HFFc6 (cell line): ENCODE data around the gene ABCB11. TPM values are rescaled to one million over a fixed set of nuclear protein-coding genes. Genes with fewer than 3 reads are reported as not detected.
A peak's percentile ranks its signal among the peaks of the same experiment; 100 is the strongest.

Experiments used
- DNase-seq: peaks from one replicate; pipeline ENCODE4 v3.0.0-alpha.2; 2018
- H3K27ac Mint-ChIP-seq: 2 replicates; pipeline ENCODE4 v1.8.0; 2020; ENCODE audit warnings: mild to moderate bottlenecking, mixed read lengths
- H3K27me3 Mint-ChIP-seq: 2 replicates; pipeline ENCODE4 v1.8.0; 2021; ENCODE audit warnings: mild to moderate bottlenecking, moderate library complexity, mixed read lengths; ENCODE audit not compliant: insufficient read depth
- H3K36me3 Mint-ChIP-seq: 2 replicates; pipeline ENCODE4 v1.8.0; 2021; ENCODE audit warnings: low read depth, mixed read lengths
- H3K4me1 Mint-ChIP-seq: 2 replicates; pipeline ENCODE4 v1.8.0; 2020; ENCODE audit warnings: low read depth, mixed read lengths
- H3K4me3 Mint-ChIP-seq: 2 replicates; pipeline ENCODE4 v1.8.0; 2020; ENCODE audit warnings: mild to moderate bottlenecking, moderate library complexity, mixed read lengths
- H3K9me3 Mint-ChIP-seq: 2 replicates; pipeline ENCODE4 v1.8.0; 2020; ENCODE audit warnings: mild to moderate bottlenecking, mixed read lengths
- CTCF ChIP-seq: fragments of 200-600 bp; sonication (generic); IDR thresholded peaks from 2 replicates; pipeline ENCODE4 v1.5.0; 2021; ENCODE audit warnings: antibody characterized with exemption, mild to moderate bottlenecking
- total RNA-seq, 6 experiments: library from RNA; stranded (reverse); fragmentation: NEBNext Ultra II Directional; extraction: Animal tissue kit (Norgen Biotek cat#: 25700); gene quantifications; 2 replicates in 1 of 6; 3 replicates in 5 of 6; pipeline ENCODE4 v1.2.3, GENCODE V29; 2021

ABCB11 gene
- total RNA-seq, 6 experiments from 2014 or later = 0.02 TPM; not detected in 5

GRCh38 chr2:168961450-168962229 lies 69.5 kb downstream of the ABCB11 start:
- H3K27me3 Mint-ChIP-seq = peaks cover 2% of the 10 kb centered on the region
- TF ChIP-seq CTCF = peak; percentile 93
- no peaks in the 10 kb centered on the region for H3K9me3 Mint-ChIP-seq
- H3K4me1 Mint-ChIP-seq = no peaks in the 10 kb centered on the region
- DNase-seq = peak; percentile 68
- H3K36me3 Mint-ChIP-seq = no peaks in the 10 kb centered on the region
- no peak overlapping the region for H3K4me3 Mint-ChIP-seq
- no peak overlapping the region for H3K27ac Mint-ChIP-seq

- DNase-seq = no peak
- Mint-ChIP-seq H3K4me1 (no peaks in the 10 kb centered on the region), H3K36me3 (no peaks in the 10 kb centered on the region), H3K9me3 (no peaks in the 10 kb centered on the region), H3K27me3 (peaks cover 2% of the 10 kb centered on the region; the same call in 1 of the 2 replicates), H3K4me3 (no peak overlapping the region), H3K27ac (no peak overlapping the region)
- TF ChIP-seq CTCF = no peak
Observed at GRCh38 chr2:168956392-168956791, 74.7 kb downstream of the ABCB11 start.

- DNase-seq = no peak
- Mint-ChIP-seq H3K36me3 (no peaks in the 10 kb centered on the region), H3K27ac (no peak overlapping the region), H3K9me3 (no peaks in the 10 kb centered on the region), H3K4me3 (no peak overlapping the region), H3K4me1 (no peaks in the 10 kb centered on the region), H3K27me3 (peaks cover 2% of the 10 kb centered on the region; the same call in 1 of the 2 replicates)
- TF ChIP-seq CTCF = no peak
Observed at GRCh38 chr2:168955321-168955720, 75.8 kb downstream of the ABCB11 start.

GRCh38 chr2:168954256-168954655 lies 76.9 kb downstream of the ABCB11 start:
- Mint-ChIP-seq H3K27me3 (peaks cover 2% of the 10 kb centered on the region), H3K4me1 (no peaks in the 10 kb centered on the region), H3K9me3 (no peaks in the 10 kb centered on the region), H3K27ac (no peak overlapping the region), H3K4me3 (no peak overlapping the region), H3K36me3 (no peaks in the 10 kb centered on the region)
- TF ChIP-seq CTCF = no peak
- no peak for DNase-seq

- TF ChIP-seq CTCF = no peak
- H3K27ac Mint-ChIP-seq = no peak overlapping the region
- DNase-seq = no peak
- H3K36me3 Mint-ChIP-seq = no peaks in the 10 kb centered on the region
- peaks cover 2% of the 10 kb centered on the region for H3K27me3 Mint-ChIP-seq
- no peaks in the 10 kb centered on the region for H3K4me1 Mint-ChIP-seq
- no peak overlapping the region for H3K4me3 Mint-ChIP-seq
- no peaks in the 10 kb centered on the region for H3K9me3 Mint-ChIP-seq
Observed at GRCh38 chr2:168952424-168952823, 78.7 kb downstream of the ABCB11 start.
